ENCODE measurements around the gene KIF16B.

GRCh38 chr20:16537918-16538317 is 35.3 kb downstream of the KIF16B start:
- TF ChIP-seq CTCF (conservative IDR thresholded peaks at IDR 0.05) (no peak), ZFX (IDR thresholded peaks at IDR 0.05) (no peak)

All from C4-2B (cell line).